Astrocyte of the cerebellum (primary cell): Measurements from ENCODE around the gene SPAG9.

Experiments used
- DNase-seq: peaks from one replicate; pipeline ENCODE4 v3.0.0-alpha.2; 2011; ENCODE audit warnings: low read depth
- H3K4me3 ChIP-seq: 2 replicates; pipeline ENCODE4 v1.5.1; 2011; ENCODE audit warnings: mild to moderate bottlenecking, low read depth, low read length, moderate library complexity
- CTCF ChIP-seq: IDR thresholded peaks from 2 replicates; pipeline ENCODE4 v1.5.1; 2012; ENCODE audit warnings: low read length, low read depth, moderate library complexity, mild to moderate bottlenecking; ENCODE audit errors: missing control alignments
- in situ Hi-C: cut with HindIII; loops from 2 replicates; pipeline ENCODE4 v1.10.0; 2017; ENCODE audit warnings: low sequenced_read_pairs

The SPAG9 gene

DNA sequence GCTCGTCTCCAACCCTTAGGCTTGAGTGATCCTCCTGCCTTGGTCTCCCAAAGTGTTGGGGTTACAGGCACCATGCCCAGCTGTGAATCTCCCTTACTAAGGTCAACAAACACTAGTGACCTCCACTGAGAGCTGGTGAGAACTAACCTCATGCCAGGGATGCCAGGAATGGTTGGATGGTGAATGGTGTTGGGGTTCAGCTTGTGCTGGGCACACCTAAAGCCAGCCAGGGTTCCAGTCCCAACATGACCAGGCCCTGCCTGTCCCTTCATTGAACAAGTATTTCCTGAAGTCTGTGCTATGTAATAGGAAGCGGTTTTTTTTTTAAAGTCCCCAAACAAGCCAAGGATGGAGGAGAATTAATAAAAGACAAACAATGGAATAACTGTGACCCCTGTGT, 198.6 kb downstream of the SPAG9 start:
- no peak for DNase-seq
- no peak for TF ChIP-seq CTCF
- in situ Hi-C loops = no loop called here
- H3K4me3 ChIP-seq = no peak overlapping the region

- no peak for TF ChIP-seq CTCF
- DNase-seq = no peak
- in situ Hi-C loops = no loop called here
- no peak overlapping the region for H3K4me3 ChIP-seq
These were observed 199.6 kb downstream of the SPAG9 start for GRCh38 chr17:50920891-50921586.

- no peak overlapping the region for H3K4me3 ChIP-seq
- no peak for DNase-seq
- in situ Hi-C loops = no loop called here
- no peak for TF ChIP-seq CTCF
These were observed 200.6 kb downstream of the SPAG9 start for GRCh38 chr17:50920041-50920410.

- peak; percentile 68 for DNase-seq
- in situ Hi-C loops = no loop called here
- no peak overlapping the region for H3K4me3 ChIP-seq
- no peak for TF ChIP-seq CTCF
These were observed 201.2 kb downstream of the SPAG9 start for GRCh38 chr17:50919321-50920040.

DNA sequence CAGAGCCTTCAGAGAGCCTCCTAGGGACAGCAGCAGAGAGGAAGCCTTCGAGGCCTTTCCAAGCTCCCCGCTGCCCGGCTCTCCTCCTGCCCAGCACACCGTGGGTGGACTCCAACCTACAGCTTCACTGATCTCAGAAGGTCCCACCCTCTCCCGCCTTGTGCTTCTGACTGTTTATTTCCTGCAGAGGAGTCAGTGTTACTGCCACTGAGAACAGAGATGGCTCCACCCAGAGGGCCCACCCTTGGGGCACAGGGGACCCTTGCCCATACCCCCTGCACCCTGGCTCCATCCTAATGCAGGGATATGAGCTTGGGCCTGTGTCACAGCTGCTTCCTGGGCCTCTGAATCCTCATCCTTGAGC, 201.8 kb downstream of the SPAG9 start:
- in situ Hi-C loops = no loop called here
- no peak for TF ChIP-seq CTCF

GRCh38 chr17:50918071-50918932, 202.4 kb downstream of the SPAG9 start:
- no peak overlapping the region for H3K4me3 ChIP-seq
- in situ Hi-C loops = no loop called here
- DNase-seq = no peak
- no peak for TF ChIP-seq CTCF

More for the DNA sequence above, 201.8 kb downstream of the SPAG9 start:
- no peak for DNase-seq
- H3K4me3 ChIP-seq = no peak overlapping the region
